ENCODE measurements around the gene OR2F2. TPM values are rescaled to one million over a fixed set of nuclear protein-coding genes. Genes with fewer than 3 reads are reported as not detected.

The OR2F2 gene
- total RNA-seq, 2 donors from 2014 or later, result not detected

DNA sequence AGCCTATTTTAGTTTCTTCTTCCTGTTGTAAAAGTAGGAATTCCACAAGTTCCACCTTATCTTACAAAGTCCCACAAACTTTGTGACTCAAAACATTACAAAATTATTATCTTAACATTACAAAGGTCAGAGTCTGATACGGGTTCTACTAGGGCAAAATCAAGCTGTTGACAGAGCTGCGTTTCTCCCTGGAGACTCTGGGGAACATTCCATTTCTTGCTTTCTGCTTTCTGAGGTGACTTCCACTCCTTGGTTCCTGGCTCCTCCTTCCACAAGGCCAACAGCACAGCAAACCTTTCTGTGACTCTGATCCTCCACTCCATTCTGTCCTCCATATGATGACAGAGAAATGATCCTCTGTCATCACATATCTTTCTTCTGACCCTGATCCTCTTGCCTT, 30.2 kb downstream of the OR2F2 start:
- no peaks in the 10 kb centered on the region for H3K27me3 ChIP-seq (replicated peaks; ENCODE audit: insufficient read depth)
- H3K27ac ChIP-seq, result no peak overlapping the region
- no peak overlapping the region for H3K4me3 ChIP-seq
- ATAC-seq (ENCODE audit: insufficient number of reproducible peaks, low FRiP score, low read depth), result no peak
- no peaks in the 10 kb centered on the region for H3K9me3 ChIP-seq
- no peak for TF ChIP-seq CTCF (IDR thresholded peaks at IDR 0.05)
- DNase-seq (ENCODE audit: low spot score), result no peak
- H3K36me3 ChIP-seq, result no peaks in the 10 kb centered on the region
- no peaks in the 10 kb centered on the region for H3K4me1 ChIP-seq (ENCODE audit: control insufficient read depth in 1 of 2, low read depth in 2 of 2)

DNA sequence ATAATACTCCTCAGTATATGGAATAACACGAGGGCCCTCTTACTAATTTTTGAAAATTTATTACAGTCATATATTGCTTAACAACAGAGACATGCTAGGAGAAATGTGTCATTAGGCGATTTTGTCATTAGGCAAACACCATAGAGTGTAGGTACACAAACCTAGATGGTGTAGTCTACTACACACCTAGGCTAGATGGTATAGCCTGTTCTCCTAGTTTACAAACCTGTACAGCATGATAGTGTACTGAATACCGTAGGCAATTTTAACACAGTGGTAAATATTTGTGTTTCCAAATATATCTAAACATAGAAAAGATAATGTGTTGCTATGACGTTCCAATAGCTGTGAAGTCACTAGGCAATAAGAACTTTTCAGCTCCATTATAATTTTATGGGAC, 32.4 kb downstream of the OR2F2 start:
- DNase-seq (ENCODE audit: low spot score) (no peak), ATAC-seq (ENCODE audit: insufficient number of reproducible peaks, low FRiP score, low read depth) (no peak)
- Histone ChIP-seq H3K9me3 (no peaks in the 10 kb centered on the region), H3K4me3 (no peak overlapping the region), H3K4me1 (ENCODE audit: control insufficient read depth in 1 of 2, low read depth in 2 of 2) (no peaks in the 10 kb centered on the region), H3K27ac (no peak overlapping the region), H3K36me3 (no peaks in the 10 kb centered on the region), H3K27me3 (replicated peaks; ENCODE audit: insufficient read depth) (no peaks in the 10 kb centered on the region)
- TF ChIP-seq CTCF (IDR thresholded peaks at IDR 0.05), result no peak

DNA sequence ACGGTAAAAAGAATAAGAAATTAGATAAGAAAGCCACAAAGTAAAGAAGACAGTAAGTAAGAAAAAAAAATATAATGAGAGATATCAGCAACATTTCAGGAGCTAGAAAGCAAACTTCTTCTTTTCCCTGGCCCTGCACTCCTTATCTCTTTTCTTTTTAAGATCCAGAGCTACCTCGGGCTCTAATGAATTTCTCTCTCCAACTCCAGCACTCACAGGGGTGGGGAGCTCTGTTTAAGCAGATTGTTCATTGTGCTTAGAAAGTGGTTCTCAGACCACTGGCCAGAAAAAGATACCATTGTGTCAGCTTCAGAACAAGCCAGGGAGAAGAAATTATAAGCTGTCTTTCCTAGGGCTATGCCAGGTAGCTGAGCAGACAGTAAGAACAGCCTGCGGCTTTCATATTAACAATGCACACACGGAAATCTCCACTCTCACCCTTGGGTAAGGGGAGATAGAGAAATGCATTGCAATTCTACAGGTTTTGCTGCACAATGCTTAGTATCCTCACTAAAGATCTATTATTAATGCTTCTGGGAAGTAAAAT, 38.9 kb downstream of the OR2F2 start:
- H3K27me3 ChIP-seq (replicated peaks; ENCODE audit: insufficient read depth), result no peaks in the 10 kb centered on the region
- H3K36me3 ChIP-seq, result no peaks in the 10 kb centered on the region
- DNase-seq (ENCODE audit: low spot score) (no peak), ATAC-seq (ENCODE audit: insufficient number of reproducible peaks, low FRiP score, low read depth) (no peak)
- TF ChIP-seq CTCF (IDR thresholded peaks at IDR 0.05), result no peak
- H3K4me3 ChIP-seq, result no peak overlapping the region
- no peak overlapping the region for H3K27ac ChIP-seq
- H3K9me3 ChIP-seq, result no peaks in the 10 kb centered on the region
- no peaks in the 10 kb centered on the region for H3K4me1 ChIP-seq (ENCODE audit: control insufficient read depth in 1 of 2, low read depth in 2 of 2)

GRCh38 chr7:143974459-143974858, 39.4 kb downstream of the OR2F2 start:
- Histone ChIP-seq H3K4me1 (ENCODE audit: control insufficient read depth in 1 of 2, low read depth in 2 of 2) (peaks cover 0 to 2% of the 10 kb centered on the region in 2 donors), H3K9me3 (no peaks in the 10 kb centered on the region), H3K4me3 (no peak overlapping the region), H3K36me3 (no peaks in the 10 kb centered on the region), H3K27me3 (replicated peaks; ENCODE audit: insufficient read depth) (no peaks in the 10 kb centered on the region), H3K27ac (no peak overlapping the region)
- ATAC-seq (ENCODE audit: insufficient number of reproducible peaks, low FRiP score, low read depth), result no peak
- no peak for TF ChIP-seq CTCF (IDR thresholded peaks at IDR 0.05)
- no peak for DNase-seq (ENCODE audit: low spot score)

DNA sequence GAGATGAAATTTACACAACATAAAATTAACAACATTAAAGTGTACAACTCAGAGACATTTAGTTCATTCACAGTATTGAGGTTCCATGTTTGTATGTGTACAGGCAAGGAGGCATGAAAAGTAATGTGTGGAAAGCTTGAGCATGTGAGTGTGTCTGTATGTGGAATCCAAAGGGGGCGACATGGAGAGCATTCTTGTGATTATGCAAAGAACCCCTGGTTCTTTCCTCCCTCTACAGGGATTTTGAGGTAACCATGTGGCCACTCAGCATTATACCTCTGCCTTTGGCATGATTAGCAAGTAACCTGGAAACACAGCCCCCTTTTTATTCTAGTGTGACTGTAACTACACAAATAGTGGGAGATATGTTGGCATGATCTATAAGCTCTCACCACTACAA, 40.6 kb downstream of the OR2F2 start:
- ATAC-seq (ENCODE audit: insufficient number of reproducible peaks, low FRiP score, low read depth) (no peak), DNase-seq (ENCODE audit: low spot score) (no peak)
- Histone ChIP-seq H3K27ac (no peak overlapping the region), H3K9me3 (no peaks in the 10 kb centered on the region), H3K27me3 (replicated peaks; ENCODE audit: insufficient read depth) (no peaks in the 10 kb centered on the region), H3K4me1 (ENCODE audit: control insufficient read depth in 1 of 2, low read depth in 2 of 2) (peaks cover 0 to 6% of the 10 kb centered on the region in 2 donors), H3K4me3 (no peak overlapping the region), H3K36me3 (no peaks in the 10 kb centered on the region)
- no peak for TF ChIP-seq CTCF (IDR thresholded peaks at IDR 0.05)

Measured in thoracic aorta (tissue), 2 donors.